Hematopoietic multipotent progenitor cell treated with erythropoietin and hydrocortisone succinate and interleukin-3 and kit ligand, for 8 days (in vitro differentiated cells): ENCODE data around the gene SYT4.
"Not testable (repeated sequence)": the region's sequence is repeated elsewhere in the genome, so short reads cannot be mapped to it uniquely, and the experiment has no call there.

Source experiments
- DNase-seq: peaks from one replicate; pipeline ENCODE4 v3.0.0-alpha.2; 2015

The SYT4 gene

DNA sequence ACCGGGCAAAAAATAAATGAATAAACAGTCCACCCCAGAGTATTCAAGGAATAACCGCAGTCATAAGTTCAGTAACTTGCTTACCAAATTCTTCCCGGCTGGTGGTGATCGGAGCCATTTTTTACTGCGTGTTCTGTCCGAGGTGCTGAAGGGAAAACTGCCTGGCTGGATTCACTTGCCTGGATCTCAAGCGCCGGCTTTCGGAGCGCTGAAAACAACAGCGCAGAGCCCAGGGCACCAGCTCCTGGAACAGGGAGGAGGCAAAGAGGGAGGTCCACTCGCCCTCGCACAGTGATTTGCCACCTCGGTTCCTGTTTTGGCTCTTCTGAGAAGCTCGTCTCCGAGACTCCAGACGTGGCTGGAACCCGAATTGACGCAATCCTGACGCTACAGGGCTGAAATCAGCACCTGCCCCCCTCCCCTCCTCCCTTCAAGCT is at the start of gene SYT4:
Gene SYT4 (minus strand): TSS at position 327 of the 437 bp plus-strand sequence. CDS start 209 bp downstream, at position 118.
- DNase-seq: no peak

DNA sequence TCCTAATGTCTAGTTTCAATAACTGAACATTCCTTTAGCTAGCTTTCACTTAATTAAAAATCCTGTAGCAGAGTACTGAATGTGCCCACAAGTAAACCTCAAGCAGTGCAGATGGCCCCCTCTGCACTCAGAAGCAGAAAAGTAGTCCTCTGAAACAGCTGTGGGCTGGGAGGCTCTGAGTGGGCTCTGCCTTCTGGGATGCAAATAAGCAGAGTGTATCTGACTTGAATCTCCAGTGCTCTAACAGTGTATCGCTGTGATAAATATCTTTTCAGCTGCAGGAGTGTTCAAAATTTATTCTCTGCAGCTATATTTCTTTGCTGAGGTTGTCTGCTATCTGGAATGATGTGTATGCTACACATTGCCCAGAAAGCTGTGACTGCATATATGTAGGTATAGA is 44.8 kb upstream of the SYT4 start:
- DNase-seq: no peak

DNA sequence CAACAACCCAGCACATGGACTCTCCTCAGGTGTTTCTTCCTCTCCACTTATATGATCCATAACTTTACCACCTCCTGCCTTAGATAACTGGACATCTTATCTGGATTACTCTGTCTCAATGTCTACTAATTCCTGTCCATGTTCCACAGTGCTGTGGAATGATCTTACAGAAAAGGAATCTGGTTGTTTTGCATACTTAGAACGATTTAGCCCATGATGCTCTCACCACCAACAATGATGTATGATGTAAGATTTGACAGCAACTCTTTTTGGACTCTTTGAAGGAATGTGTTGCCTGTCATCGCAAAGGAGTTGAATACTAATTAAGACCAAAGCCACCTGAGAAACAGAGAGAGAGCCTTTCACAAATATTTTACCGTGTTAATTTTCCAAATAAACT is 37.7 kb upstream of the SYT4 start:
- no peak for DNase-seq

GRCh38 chr18:43312891-43313290 is 35.6 kb upstream of the SYT4 start:
- no peak for DNase-seq

GRCh38 chr18:43310239-43310638 is 32.9 kb upstream of the SYT4 start:
- DNase-seq: no peak

GRCh38 chr18:43303376-43303775 is 26.1 kb upstream of the SYT4 start:
- no peak for DNase-seq

DNA sequence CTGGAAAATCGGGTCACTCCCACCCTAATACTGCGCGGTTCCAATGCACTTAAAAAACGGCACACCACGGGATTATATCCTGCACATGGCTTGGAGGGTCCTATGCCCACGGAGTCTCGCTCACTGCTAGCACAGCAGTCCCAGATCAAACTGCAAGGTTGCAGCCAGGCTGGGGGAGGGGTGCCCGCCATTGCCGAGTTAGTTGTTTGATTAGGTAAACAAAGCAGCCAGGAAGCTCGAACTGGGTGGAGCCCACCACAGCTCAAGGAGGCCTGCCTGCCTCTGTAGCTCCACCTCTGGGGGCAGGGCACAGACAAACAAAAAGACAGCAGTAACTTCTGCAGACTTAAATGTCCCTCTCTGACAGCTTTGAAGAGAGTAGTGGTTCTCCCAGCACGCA is 8.9 kb upstream of the SYT4 start:
- not testable (repeated sequence) for DNase-seq

DNA sequence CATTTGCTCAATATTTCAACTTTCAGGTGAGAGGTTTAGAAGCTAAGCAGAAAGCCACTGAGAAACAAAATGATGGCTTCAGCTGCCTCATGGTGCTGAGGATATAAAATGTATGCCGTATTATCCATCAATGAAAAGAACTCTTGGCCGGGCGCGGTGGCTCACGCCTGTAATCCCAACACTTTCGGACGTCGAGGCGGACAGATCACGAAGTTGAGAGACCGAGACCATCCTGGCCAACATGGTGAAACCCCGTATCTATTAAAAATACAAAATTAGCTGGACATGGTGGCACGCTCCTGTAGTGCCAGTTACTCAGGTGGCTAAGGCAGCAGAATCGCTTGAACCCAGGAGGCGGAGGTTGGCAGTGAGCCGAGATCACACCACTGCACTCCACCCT is 6.0 kb upstream of the SYT4 start:
- DNase-seq: no peak

- no peak for DNase-seq
Observed at GRCh38 chr18:43279015-43279744, 1.9 kb upstream of the SYT4 start.

DNA sequence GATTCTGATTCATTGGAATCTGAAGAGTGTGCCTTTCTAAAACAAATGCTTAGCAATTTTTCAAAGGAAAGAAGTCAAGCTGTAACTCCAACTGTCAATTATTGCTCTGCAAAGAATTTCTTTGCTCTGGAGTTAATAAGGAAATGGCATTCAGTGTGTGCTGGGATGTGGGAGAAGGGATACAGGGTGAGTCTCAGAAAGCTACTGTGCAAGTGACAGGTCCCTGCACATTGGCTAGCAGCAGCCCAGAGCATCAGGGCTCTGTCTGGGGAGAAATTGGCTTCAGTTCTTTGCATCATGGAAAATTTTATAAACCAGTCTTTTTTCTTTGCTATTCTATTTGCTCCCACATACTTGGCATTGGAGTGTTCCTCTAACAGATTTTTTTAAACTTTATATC is 1.1 kb upstream of the SYT4 start:
- no peak for DNase-seq

GRCh38 chr18:43276491-43276890 is 799 bp downstream of the SYT4 start:
- DNase-seq: no peak

- DNase-seq: no peak
Observed at GRCh38 chr18:43275546-43275945, 1.7 kb downstream of the SYT4 start.

GRCh38 chr18:43274526-43274925 is 2.8 kb downstream of the SYT4 start:
- DNase-seq: no peak

DNA sequence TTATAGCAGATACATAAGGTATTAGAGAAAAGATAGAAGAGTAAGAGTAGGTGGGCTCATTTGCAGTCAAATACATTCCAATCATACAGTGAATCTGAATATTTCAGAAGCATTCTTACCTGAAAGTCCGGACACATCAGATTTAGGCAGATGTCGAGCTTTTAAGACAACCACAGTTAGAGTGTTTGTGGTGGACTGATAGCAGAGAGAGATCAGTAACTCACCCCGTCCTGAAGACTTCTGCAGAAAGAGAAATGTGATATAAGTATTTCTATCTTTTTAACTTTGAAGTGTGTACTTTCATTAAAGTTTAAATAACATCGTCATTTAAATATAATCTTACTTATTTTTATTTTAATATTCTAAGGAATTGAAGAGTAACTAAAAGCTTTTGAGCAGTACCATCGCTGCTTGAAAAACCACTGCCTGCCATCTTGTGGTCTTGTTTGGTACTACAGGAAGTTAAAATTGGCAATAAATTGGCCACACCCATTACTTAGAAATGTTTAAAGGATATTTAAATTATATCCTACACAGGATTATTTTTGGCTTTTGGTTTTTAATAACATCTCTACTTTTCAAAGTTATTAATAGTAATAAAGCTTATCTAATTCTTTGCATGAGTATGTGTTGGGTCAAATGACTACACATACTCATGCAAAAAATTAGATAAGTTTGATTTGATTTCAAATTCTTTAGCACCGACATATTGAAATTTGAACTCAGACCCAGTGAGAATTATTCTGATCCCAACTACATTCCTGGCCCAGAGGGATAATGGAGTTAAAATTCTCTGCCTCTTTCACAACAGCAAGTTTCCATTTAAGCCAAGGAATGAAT is 5.5 kb downstream of the SYT4 start:
- DNase-seq: peak; percentile 52

- DNase-seq: no peak
Observed at GRCh38 chr18:43267818-43268217, 9.5 kb downstream of the SYT4 start.

DNA sequence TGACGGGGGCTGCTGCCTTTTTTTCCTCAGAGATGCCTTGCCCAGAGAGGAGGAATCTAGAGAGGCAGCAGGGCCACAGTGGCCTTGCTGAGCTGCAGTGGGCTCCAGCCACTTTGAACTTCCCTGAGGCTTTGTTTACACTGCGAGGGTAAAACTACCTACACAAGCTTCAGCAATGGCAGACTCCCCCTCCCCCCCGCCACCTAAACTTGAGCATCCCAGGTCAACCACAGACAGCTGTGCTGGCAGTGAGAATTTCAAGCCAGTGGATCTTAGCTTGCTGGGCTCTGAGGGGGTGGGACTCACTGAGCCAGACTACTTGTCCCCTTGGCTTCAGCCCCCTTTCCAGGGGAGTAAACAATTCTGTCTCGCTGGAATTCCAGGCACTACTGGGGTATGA is 11.8 kb downstream of the SYT4 start:
- no peak for DNase-seq

- DNase-seq: no peak
Observed at GRCh38 chr18:43248610-43249249, 28.6 kb downstream of the SYT4 start.

DNA sequence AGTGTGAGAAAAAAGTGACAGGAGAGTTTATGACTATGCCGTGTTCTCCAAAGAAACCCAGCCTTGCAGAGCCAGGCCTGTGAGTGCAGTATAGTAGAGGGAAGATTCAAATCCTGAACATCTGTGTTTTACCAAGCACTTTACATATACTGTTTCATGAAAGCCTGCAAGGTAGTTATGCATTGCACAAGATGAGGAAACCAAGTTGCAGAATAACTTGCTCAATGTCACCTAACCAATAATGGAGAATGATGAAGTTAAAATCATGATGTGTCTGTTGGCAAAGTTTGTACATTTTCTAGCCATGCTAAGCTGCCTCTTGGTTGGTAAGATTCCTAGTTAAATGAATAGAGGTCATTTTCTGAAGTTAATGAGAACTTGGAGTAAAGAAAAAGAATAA is 29.3 kb downstream of the SYT4 start:
- DNase-seq: no peak

DNA sequence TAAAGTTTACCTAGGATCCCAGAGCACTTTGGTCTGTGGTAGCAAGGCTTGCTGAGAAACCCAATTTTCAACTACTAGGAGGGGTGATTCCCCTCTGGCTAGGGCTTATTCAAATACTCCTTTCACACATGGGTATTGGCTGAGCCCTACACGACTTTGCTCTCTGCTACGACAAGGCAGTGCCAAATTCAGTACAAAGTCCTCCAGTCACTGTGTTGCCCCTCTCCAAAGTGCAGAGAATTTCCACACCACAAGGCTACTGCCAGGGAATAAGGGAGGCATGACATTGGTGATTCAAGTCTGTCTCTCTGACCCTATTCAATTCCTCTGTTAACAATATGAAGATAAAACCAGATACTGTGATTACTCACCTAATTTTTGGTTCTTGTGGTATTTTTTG is 38.9 kb downstream of the SYT4 start:
- DNase-seq: no peak

DNA sequence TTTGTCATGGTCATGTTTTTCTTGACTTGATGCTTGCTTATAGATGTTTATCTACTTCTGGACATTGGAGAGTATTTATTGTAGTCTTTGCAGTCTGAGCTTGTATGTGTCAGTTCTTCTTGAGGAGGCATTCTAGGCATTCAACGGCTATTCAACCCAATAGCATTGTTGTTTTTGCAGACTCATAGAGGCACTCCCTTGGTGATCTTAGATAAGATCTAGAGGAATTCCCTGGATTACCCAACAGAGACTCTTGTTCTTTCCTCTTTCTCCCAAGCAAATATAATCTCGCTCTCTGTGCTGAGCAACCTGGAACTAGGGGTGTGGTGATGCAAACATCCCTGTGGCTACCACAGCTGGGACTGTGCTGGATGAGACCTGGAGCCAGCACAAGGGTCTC is 40.4 kb downstream of the SYT4 start:
- DNase-seq: no peak

GRCh38 chr18:43234889-43235288 is 42.4 kb downstream of the SYT4 start:
- DNase-seq: no peak

GRCh38 chr18:43222501-43222900 is 54.8 kb downstream of the SYT4 start:
- DNase-seq: no peak

DNA sequence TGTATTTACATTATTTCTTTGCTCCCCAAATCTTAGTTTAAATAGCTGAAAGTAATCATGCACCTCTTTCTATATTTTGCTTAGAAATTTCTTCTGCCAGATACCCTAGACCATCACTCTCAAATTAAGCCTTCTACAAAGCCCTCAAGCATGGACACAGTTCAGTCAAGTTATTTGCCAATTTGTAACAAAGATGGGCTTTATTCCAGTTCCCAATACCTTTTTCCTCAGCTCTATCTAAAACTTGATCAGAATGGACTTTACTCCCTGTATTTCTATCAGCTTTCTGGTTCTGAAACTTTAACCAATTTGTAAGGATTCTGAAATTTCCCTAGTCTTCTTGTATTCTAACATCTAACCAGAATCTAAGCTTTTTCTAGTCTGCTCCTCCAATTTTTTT is 56.6 kb downstream of the SYT4 start:
- no peak for DNase-seq
